AG10803 (cell line): Measurements from ENCODE around the gene ACACA.

ENCODE experiments used
- DNase-seq: peaks from one replicate; pipeline ENCODE4 v3.0.0; 2010; ENCODE audit warnings: low read depth
- H3K4me3 ChIP-seq: 2 replicates; pipeline ENCODE4 v1.5.1; 2011; ENCODE audit warnings: mild to moderate bottlenecking, low read length, control low read depth
- CTCF ChIP-seq: conservative IDR thresholded peaks from 2 replicates; pipeline ENCODE4 v1.5.1; 2011; ENCODE audit warnings: mild to moderate bottlenecking, low read length, control low read depth, inconsistent platforms

The ACACA gene

GRCh38 chr17:37291351-37291750 lies 115.3 kb downstream of the ACACA start:
- no peak overlapping the region for H3K4me3 ChIP-seq
- DNase-seq: no peak
- no peak for TF ChIP-seq CTCF

- no peak overlapping the region for H3K4me3 ChIP-seq
- DNase-seq: no peak
- TF ChIP-seq CTCF: no peak
Measured at GRCh38 chr17:37286430-37286829, 120.2 kb downstream of the ACACA start.

GRCh38 chr17:37284191-37284590 lies 122.4 kb downstream of the ACACA start:
- no peak for DNase-seq
- H3K4me3 ChIP-seq: no peak overlapping the region
- TF ChIP-seq CTCF: no peak

- no peak overlapping the region for H3K4me3 ChIP-seq
- peak; percentile 48 for DNase-seq
- TF ChIP-seq CTCF: no peak
Measured at GRCh38 chr17:37283414-37283961, 123.1 kb downstream of the ACACA start.

- no peak overlapping the region for H3K4me3 ChIP-seq
- TF ChIP-seq CTCF: no peak
- no peak for DNase-seq
Measured at GRCh38 chr17:37280841-37281240, 125.8 kb downstream of the ACACA start.

- no peak for TF ChIP-seq CTCF
- no peak for DNase-seq
- H3K4me3 ChIP-seq: no peak overlapping the region
Measured at GRCh38 chr17:37278247-37278894, 128.3 kb downstream of the ACACA start.

GRCh38 chr17:37276475-37276874 lies 130.2 kb downstream of the ACACA start:
- TF ChIP-seq CTCF: no peak
- DNase-seq: no peak
- H3K4me3 ChIP-seq: no peak overlapping the region
